WERI-Rb-1 (cell line): Measurements from ENCODE around the gene REPS1.

Experiments used
- DNase-seq: peaks from one replicate; pipeline ENCODE4 v3.0.0-alpha.2; 2020
- H3K27ac ChIP-seq: fragments of 250-450 bp; sonication (Bioruptor Pico); 2 replicates; pipeline ENCODE4 v1.5.1; 2020; ENCODE audit warnings: mild to moderate bottlenecking, moderate library complexity
- H3K27me3 ChIP-seq: fragments of 250-450 bp; sonication (Bioruptor Pico); 2 replicates; pipeline ENCODE4 v1.5.1; 2021; ENCODE audit warnings: mild to moderate bottlenecking, low read depth, moderate library complexity; ENCODE audit not compliant: insufficient read depth, severe bottlenecking
- H3K36me3 ChIP-seq: fragments of 250-450 bp; sonication (Bioruptor Pico); 2 replicates; pipeline ENCODE4 v1.5.1; 2020; ENCODE audit warnings: mild to moderate bottlenecking, moderate library complexity
- H3K4me3 ChIP-seq: 2 replicates; pipeline ENCODE4 v1.5.1; 2011; ENCODE audit warnings: low read depth, mild to moderate bottlenecking, control low read depth, low read length
- H3K9me3 ChIP-seq: fragments of 250-450 bp; sonication (Bioruptor Pico); 2 replicates; pipeline ENCODE4 v1.5.1; 2021; ENCODE audit warnings: mild to moderate bottlenecking, moderate library complexity; ENCODE audit not compliant: severe bottlenecking
- CTCF ChIP-seq: IDR thresholded peaks from 2 replicates; pipeline ENCODE4 v1.5.1; 2011; ENCODE audit warnings: low read depth, mild to moderate bottlenecking, control low read depth, inconsistent platforms, low read length

The REPS1 gene

GRCh38 chr6:138956244-138956924 is 31.7 kb downstream of the REPS1 start:
- no peak overlapping the region for H3K27ac ChIP-seq
- no peaks in the 10 kb centered on the region for H3K9me3 ChIP-seq
- H3K36me3 ChIP-seq = no peaks in the 10 kb centered on the region
- no peak overlapping the region for H3K4me3 ChIP-seq
- no peak for TF ChIP-seq CTCF
- no peak for DNase-seq
- no peaks in the 10 kb centered on the region for H3K27me3 ChIP-seq

GRCh38 chr6:138955262-138955661 is 32.8 kb downstream of the REPS1 start:
- DNase-seq = no peak
- no peak overlapping the region for H3K4me3 ChIP-seq
- TF ChIP-seq CTCF = no peak
- no peak overlapping the region for H3K27ac ChIP-seq
- no peaks in the 10 kb centered on the region for H3K27me3 ChIP-seq
- H3K36me3 ChIP-seq = no peaks in the 10 kb centered on the region
- H3K9me3 ChIP-seq = no peaks in the 10 kb centered on the region

- H3K9me3 ChIP-seq = no peaks in the 10 kb centered on the region
- no peak for DNase-seq
- no peak for TF ChIP-seq CTCF
- H3K27me3 ChIP-seq = no peaks in the 10 kb centered on the region
- H3K27ac ChIP-seq = no peak overlapping the region
- no peaks in the 10 kb centered on the region for H3K36me3 ChIP-seq
- no peak overlapping the region for H3K4me3 ChIP-seq
Measured at GRCh38 chr6:138953451-138953850, 34.6 kb downstream of the REPS1 start.

GRCh38 chr6:138948546-138949179 is 39.4 kb downstream of the REPS1 start:
- H3K9me3 ChIP-seq = no peaks in the 10 kb centered on the region
- H3K27ac ChIP-seq = no peak overlapping the region
- no peak overlapping the region for H3K4me3 ChIP-seq
- H3K27me3 ChIP-seq = no peaks in the 10 kb centered on the region
- no peak for DNase-seq
- TF ChIP-seq CTCF = no peak
- H3K36me3 ChIP-seq = peaks cover 23% of the 10 kb centered on the region

GRCh38 chr6:138948004-138948403 is 40.0 kb downstream of the REPS1 start:
- H3K27me3 ChIP-seq = no peaks in the 10 kb centered on the region
- H3K27ac ChIP-seq = no peak overlapping the region
- no peaks in the 10 kb centered on the region for H3K9me3 ChIP-seq
- no peak overlapping the region for H3K4me3 ChIP-seq
- H3K36me3 ChIP-seq = peaks cover 26% of the 10 kb centered on the region
- DNase-seq = no peak
- no peak for TF ChIP-seq CTCF
